ENCODE measurements around the gene NR3C2. TPM values are rescaled to one million over a fixed set of nuclear protein-coding genes. Genes with fewer than 3 reads are reported as not detected.

Gene NR3C2
- total and polyA plus RNA-seq, 2 of the 4 experiments (the other 2 are of a cell fraction), result 1.1 to 2.3 TPM

- ChIA-PET POLR2A (ENCODE audit: unreplicated experiment) (no interaction called here), CTCF (interaction anchor here (1.8 kb wide), 1 partner anchor 25 kb away, joined by 5 read pairs; no protein-coding TSS in a partner anchor)
- H3K36me3 ChIP-seq (ENCODE audit: control insufficient read depth, insufficient read depth, low read length), result no peaks in the 10 kb centered on the region
- H3K4me3 ChIP-seq (ENCODE audit: insufficient read depth, low read depth, low read length), result no peak overlapping the region
- dilution Hi-C loops (cut with HindIII; ENCODE audit: low sequenced_read_pairs, unreplicated experiment) (no loop called here), in situ Hi-C loops (cut with MboI; ENCODE audit: low sequenced_read_pairs) (no loop called here), intact Hi-C loops (cut with micrococcal nuclease) (no loop called here)
- H2AK5ac ChIP-seq (ENCODE audit: low read depth, low read length), result no peak overlapping the region
- H2AK9ac ChIP-seq (replicated peaks; ENCODE audit: low read depth, low read length, poor library complexity), result no peak overlapping the region
- 0 out of 2 replicates have a peak, but pooled peaks cover 5% of the 10 kb centered on the region for H3K9me1 ChIP-seq (ENCODE audit: insufficient read depth, low read length)
- H3K9ac ChIP-seq (ENCODE audit: low read depth, low read length), result no peak overlapping the region
- ATAC-seq (ENCODE audit: low read depth) (peak; percentile 14; the same call in 1 of the 2 replicates), DNase-seq (no peak)
- H4K8ac ChIP-seq (ENCODE audit: low read depth in 2 of 2, low read length in 2 of 2), result no peak overlapping the region
- H4K91ac ChIP-seq (ENCODE audit: insufficient read depth, low read depth, low read length), result no peak overlapping the region
- no peaks in the 10 kb centered on the region for H4K20me1 ChIP-seq (ENCODE audit: insufficient read depth, low read length)
- H3K56ac ChIP-seq (ENCODE audit: extremely low read depth, insufficient read depth, low read length), result no peak overlapping the region
- H2BK20ac ChIP-seq (ENCODE audit: low read depth, low read length), result no peak overlapping the region
- no peak overlapping the region for H3K18ac ChIP-seq (ENCODE audit: low read depth, low read length)
- H3K4me2 ChIP-seq (ENCODE audit: low read depth, low read length), result no peak overlapping the region
- no peak overlapping the region for H3K14ac ChIP-seq (replicated peaks; ENCODE audit: low read depth, low read length)
- no peak overlapping the region for H2AFZ ChIP-seq (replicated peaks; ENCODE audit: low read length, poor library complexity)
- H3K23ac ChIP-seq (ENCODE audit: low read depth, low read length), result no peak overlapping the region
- no peak for TF ChIP-seq POLR2A (IDR thresholded peaks at IDR 0.05; ENCODE audit: low read depth, low read length)
- TF ChIP-seq MXI1 (IDR thresholded peaks at IDR 0.05; ENCODE audit: borderline replicate concordance, low read depth, low read length), result no peak
- TF ChIP-seq, protein P1, sequence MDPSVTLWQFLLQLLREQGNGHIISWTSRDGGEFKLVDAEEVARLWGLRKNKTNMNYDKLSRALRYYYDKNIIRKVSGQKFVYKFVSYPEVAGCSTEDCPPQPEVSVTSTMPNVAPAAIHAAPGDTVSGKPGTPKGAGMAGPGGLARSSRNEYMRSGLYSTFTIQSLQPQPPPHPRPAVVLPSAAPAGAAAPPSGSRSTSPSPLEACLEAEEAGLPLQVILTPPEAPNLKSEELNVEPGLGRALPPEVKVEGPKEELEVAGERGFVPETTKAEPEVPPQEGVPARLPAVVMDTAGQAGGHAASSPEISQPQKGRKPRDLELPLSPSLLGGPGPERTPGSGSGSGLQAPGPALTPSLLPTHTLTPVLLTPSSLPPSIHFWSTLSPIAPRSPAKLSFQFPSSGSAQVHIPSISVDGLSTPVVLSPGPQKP (IDR thresholded peaks at IDR 0.05; ENCODE audit: borderline replicate concordance, low read depth, low read length), result no peak
- TF ChIP-seq CEBPB (IDR thresholded peaks at IDR 0.05; ENCODE audit: low read depth, low read length), result no peak
- TF ChIP-seq FOS (IDR thresholded peaks at IDR 0.05; ENCODE audit: low read depth, low read length), result no peak
- H4K5ac ChIP-seq (ENCODE audit: low read depth, low read length), result no peak overlapping the region
- H3K4ac ChIP-seq (ENCODE audit: low read depth, low read length), result no peak overlapping the region
- H3K79me1 ChIP-seq (ENCODE audit: low read depth in 1 of 2, low read length in 2 of 2), result no peaks in the 10 kb centered on the region
- H3K4me1 ChIP-seq (ENCODE audit: control insufficient read depth, insufficient read depth, low read length), result no peaks in the 10 kb centered on the region
- H2BK5ac ChIP-seq (ENCODE audit: low read depth, low read length, poor library complexity, severe bottlenecking), result no peak overlapping the region
- no TSS peak for BruUV-seq (replicated peaks)
- H3K9me3 ChIP-seq (ENCODE audit: control insufficient read depth, insufficient read depth, low read length), result no peaks in the 10 kb centered on the region
- H3K27ac ChIP-seq (ENCODE audit: insufficient read depth, low read length), result no peak overlapping the region
- H3K27me3 ChIP-seq (ENCODE audit: control insufficient read depth, insufficient read depth, low read length), result no peaks in the 10 kb centered on the region
- H2BK15ac ChIP-seq (ENCODE audit: low read depth, low read length), result no peak overlapping the region
- no peak overlapping the region; the same call in 1 of the 2 replicates for H2BK120ac ChIP-seq (ENCODE audit: low read depth, low read length)
Observed at GRCh38 chr4:148311526-148311925, 130.7 kb downstream of the NR3C2 start.

Measured in IMR-90 (cell line).